ENCODE data around the gene DZIP3.
"Not testable (repeated sequence)": the region's sequence is repeated elsewhere in the genome, so short reads cannot be mapped to it uniquely, and the experiment has no call there.

Gene DZIP3

DNA sequence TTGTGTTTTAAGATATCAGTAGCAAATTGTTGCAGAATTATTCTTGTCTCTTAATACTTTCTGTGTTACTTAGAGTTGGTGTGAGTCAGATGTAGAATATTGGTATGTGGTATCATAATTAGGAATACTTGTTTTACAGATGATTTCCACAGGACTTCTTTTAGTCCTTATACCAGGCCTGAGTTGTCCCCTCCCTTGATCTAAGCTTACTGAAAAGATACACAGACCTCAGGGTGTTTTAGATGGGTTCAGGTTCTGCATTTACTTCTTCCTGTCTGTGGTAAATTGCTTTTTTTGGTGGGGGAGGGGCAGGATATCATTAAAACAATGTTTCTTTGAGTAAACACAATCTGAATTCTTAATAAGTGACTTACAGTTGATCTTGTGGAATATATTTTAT lies 14.2 kb downstream of the DZIP3 start:
- Mint-ChIP-seq H3K9me3 (no peaks in the 10 kb centered on the region), H3K4me1 (peaks cover 52% of the 10 kb centered on the region), H3K4me3 (peak overlapping the region; percentile 68), H3K27ac (ENCODE audit: low read depth) (peak overlapping the region; percentile 89), H3K36me3 (ENCODE audit: insufficient read depth) (peaks cover 6% of the 10 kb centered on the region), H3K27me3 (no peaks in the 10 kb centered on the region)
- peak; percentile 47 for ATAC-seq (replicated peaks; ENCODE audit: extremely low read depth, poor library complexity, severe bottlenecking)
- DNase-seq (ENCODE audit: low spot score in 2 of 2), result no peak

DNA sequence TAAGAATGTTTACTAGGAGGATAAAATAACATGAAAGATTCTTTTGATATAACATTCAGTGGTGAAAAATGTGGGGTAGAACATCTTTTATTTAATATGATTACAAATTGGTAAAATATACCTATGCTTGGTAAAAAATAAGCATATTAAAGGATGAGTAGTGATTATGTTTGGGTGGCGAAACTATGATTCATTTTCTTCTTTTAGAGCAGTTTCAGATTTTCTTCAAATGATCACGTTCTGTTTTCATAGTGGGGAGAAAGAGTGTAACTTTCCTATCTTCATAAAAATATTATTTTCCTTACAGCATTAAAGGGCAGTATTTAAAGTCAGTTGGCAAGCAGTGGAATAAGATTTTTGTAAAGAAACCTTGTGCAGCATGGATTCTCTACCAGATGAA lies 15.5 kb downstream of the DZIP3 start:
- no peak overlapping the region for H3K27ac Mint-ChIP-seq (ENCODE audit: low read depth)
- DNase-seq (ENCODE audit: low spot score in 2 of 2) (no peak), ATAC-seq (replicated peaks; ENCODE audit: extremely low read depth, poor library complexity, severe bottlenecking) (no peak)
- peaks cover 8% of the 10 kb centered on the region for H3K36me3 Mint-ChIP-seq (ENCODE audit: insufficient read depth)
- no peak overlapping the region for H3K4me3 Mint-ChIP-seq
- no peaks in the 10 kb centered on the region for H3K27me3 Mint-ChIP-seq
- H3K4me1 Mint-ChIP-seq, result peaks cover 56% of the 10 kb centered on the region
- H3K9me3 Mint-ChIP-seq, result no peaks in the 10 kb centered on the region

DNA sequence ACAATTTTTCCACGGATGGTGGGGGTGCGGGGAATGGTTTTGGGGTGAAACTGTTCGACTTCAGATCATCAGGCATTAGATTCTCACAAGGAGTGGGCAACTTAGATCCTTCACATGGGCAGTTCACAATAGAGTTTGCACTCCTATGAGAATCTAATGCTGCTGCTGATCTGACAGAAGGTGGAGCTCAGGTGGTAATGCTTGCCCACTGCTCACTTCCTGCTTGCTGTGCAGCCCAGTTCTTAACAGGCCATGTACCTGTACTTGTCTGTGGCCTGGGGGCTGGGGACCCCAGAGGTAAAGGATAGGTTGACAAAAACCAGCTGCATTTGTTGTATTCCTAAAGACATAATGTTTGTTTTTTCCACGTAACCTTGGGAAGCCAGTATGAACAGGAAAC lies 16.0 kb downstream of the DZIP3 start:
- Mint-ChIP-seq H3K27me3 (no peaks in the 10 kb centered on the region), H3K9me3 (no peaks in the 10 kb centered on the region), H3K36me3 (ENCODE audit: insufficient read depth) (peaks cover 8% of the 10 kb centered on the region), H3K4me3 (no peak overlapping the region), H3K4me1 (peaks cover 56% of the 10 kb centered on the region), H3K27ac (ENCODE audit: low read depth) (no peak overlapping the region)
- ATAC-seq (replicated peaks; ENCODE audit: extremely low read depth, poor library complexity, severe bottlenecking) (no peak), DNase-seq (ENCODE audit: low spot score in 2 of 2) (no peak)

DNA sequence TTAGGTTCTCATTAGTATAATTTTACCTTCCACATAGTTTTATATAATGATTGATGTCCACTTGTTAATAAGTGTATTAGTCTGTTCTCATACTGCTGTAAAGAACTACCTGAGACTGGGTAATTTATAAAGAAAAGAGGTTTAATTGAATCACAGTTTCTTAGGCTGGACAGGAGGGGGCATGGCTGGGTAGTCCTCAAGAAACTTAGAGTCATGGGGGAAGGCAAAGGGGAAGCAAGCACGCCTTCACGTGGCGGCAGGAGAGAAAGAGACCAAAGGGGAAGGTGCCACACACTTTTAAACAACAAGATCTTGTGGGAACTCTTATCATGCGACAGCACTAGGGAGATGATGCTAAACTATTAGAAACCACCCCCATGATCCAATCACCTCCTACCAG lies 19.2 kb downstream of the DZIP3 start:
- peaks cover 34% of the 10 kb centered on the region for H3K4me1 Mint-ChIP-seq
- DNase-seq (ENCODE audit: low spot score in 2 of 2), result no peak
- no peak overlapping the region for H3K27ac Mint-ChIP-seq (ENCODE audit: low read depth)
- peaks cover 4% of the 10 kb centered on the region for H3K36me3 Mint-ChIP-seq (ENCODE audit: insufficient read depth)
- no peaks in the 10 kb centered on the region for H3K9me3 Mint-ChIP-seq
- no peak overlapping the region for H3K4me3 Mint-ChIP-seq
- no peak for ATAC-seq (replicated peaks; ENCODE audit: extremely low read depth, poor library complexity, severe bottlenecking)
- no peaks in the 10 kb centered on the region for H3K27me3 Mint-ChIP-seq

DNA sequence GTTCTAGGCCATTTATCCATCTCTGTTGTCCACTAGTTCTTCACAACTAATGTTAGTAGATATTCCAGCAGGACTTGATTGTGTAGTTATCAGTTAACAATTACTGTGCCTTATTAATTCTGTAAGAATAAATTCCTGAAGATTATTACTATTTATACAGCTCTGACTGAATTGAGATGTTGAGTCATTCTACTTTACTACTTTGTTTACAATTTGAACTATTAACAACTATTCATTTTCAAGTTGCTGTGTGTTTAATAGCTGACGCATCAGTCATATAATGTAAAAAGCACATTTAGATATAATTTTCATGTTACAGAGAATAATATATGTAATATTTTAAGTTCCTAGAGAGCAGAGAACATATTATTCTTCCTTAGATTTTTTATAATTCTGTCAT lies 21.1 kb downstream of the DZIP3 start:
- DNase-seq (ENCODE audit: low spot score in 2 of 2) (no peak), ATAC-seq (replicated peaks; ENCODE audit: extremely low read depth, poor library complexity, severe bottlenecking) (no peak)
- H3K9me3 Mint-ChIP-seq, result no peaks in the 10 kb centered on the region
- no peaks in the 10 kb centered on the region for H3K27me3 Mint-ChIP-seq
- H3K27ac Mint-ChIP-seq (ENCODE audit: low read depth), result no peak overlapping the region
- H3K4me1 Mint-ChIP-seq, result peaks cover 15% of the 10 kb centered on the region
- H3K4me3 Mint-ChIP-seq, result no peak overlapping the region
- H3K36me3 Mint-ChIP-seq (ENCODE audit: insufficient read depth), result peaks cover 5% of the 10 kb centered on the region

DNA sequence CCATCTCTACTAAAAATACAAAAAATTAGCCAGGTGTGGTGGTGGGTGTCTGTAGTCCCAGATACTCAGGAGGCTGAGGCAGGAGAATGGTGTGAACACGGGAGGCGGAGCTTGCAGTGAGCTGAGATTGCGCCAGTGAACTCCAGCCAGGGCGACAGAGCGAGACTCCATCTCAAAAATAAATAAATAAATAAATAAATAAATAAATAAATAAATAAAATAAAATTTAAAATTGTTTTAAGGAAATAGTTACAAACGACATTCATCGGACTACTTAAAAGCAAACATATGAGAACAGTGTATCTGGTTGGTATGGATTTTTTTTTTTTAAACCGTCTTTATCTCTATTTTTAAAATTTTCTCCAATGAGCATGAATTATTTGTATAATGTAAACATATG lies 26.6 kb downstream of the DZIP3 start:
- H3K9me3 Mint-ChIP-seq; ATAC-seq (replicated peaks; ENCODE audit: extremely low read depth, poor library complexity, severe bottlenecking); H3K4me3 Mint-ChIP-seq; H3K27me3 Mint-ChIP-seq; H3K27ac Mint-ChIP-seq (ENCODE audit: low read depth); DNase-seq (ENCODE audit: low spot score in 2 of 2); H3K4me1 Mint-ChIP-seq: not testable (repeated sequence)
- H3K36me3 Mint-ChIP-seq (ENCODE audit: insufficient read depth), result peaks cover 12% of the 10 kb centered on the region

DNA sequence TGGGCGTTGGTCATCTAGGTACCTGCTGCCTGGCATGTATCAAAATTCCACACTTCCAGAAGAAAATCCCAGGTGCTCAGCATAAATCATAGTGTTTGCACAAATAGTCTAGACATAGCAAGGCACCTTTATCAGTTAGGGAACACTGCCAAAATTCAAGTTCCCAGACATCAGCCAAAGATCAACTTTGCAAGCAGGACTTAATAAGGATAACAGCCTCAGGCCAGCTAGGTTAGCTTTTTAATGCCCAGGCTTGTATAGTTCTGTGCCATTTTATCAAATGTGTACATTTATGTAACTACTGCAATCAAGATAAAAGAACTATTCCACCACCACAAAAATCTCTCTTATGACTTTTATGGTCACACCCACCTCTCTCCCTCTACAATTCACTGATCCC lies 30.7 kb downstream of the DZIP3 start:
- DNase-seq (ENCODE audit: low spot score in 2 of 2) (no peak), ATAC-seq (replicated peaks; ENCODE audit: extremely low read depth, poor library complexity, severe bottlenecking) (no peak)
- Mint-ChIP-seq H3K36me3 (ENCODE audit: insufficient read depth) (peaks cover 17% of the 10 kb centered on the region), H3K27ac (ENCODE audit: low read depth) (no peak overlapping the region), H3K9me3 (no peaks in the 10 kb centered on the region), H3K27me3 (no peaks in the 10 kb centered on the region), H3K4me1 (no peaks in the 10 kb centered on the region), H3K4me3 (no peak overlapping the region)

DNA sequence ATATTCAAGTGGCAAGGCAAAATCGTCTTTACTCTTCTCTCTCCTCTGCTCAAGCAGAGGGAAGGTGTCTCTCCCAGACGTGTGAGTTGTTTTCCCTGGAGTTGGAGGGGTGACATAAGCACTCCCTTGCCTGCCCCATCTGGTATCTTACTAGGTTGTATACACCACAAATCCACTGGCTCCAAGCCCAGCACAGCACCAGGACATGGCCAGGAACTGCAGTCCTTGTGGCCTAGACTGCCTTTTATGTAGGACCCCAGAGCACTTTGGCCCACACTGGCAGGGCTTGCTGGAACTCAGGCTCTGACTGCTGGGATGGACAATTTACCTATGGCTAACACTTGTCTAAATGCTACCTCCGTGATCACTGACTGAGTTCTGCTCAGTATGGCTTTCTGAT lies 34.0 kb downstream of the DZIP3 start:
- no peaks in the 10 kb centered on the region for H3K4me1 Mint-ChIP-seq
- H3K4me3 Mint-ChIP-seq, result no peak overlapping the region
- H3K27me3 Mint-ChIP-seq, result no peaks in the 10 kb centered on the region
- no peak for ATAC-seq (replicated peaks; ENCODE audit: extremely low read depth, poor library complexity, severe bottlenecking)
- peaks cover 10% of the 10 kb centered on the region for H3K36me3 Mint-ChIP-seq (ENCODE audit: insufficient read depth)
- DNase-seq (ENCODE audit: low spot score in 2 of 2), result no peak
- H3K27ac Mint-ChIP-seq (ENCODE audit: low read depth), result no peak overlapping the region
- no peaks in the 10 kb centered on the region for H3K9me3 Mint-ChIP-seq

DNA sequence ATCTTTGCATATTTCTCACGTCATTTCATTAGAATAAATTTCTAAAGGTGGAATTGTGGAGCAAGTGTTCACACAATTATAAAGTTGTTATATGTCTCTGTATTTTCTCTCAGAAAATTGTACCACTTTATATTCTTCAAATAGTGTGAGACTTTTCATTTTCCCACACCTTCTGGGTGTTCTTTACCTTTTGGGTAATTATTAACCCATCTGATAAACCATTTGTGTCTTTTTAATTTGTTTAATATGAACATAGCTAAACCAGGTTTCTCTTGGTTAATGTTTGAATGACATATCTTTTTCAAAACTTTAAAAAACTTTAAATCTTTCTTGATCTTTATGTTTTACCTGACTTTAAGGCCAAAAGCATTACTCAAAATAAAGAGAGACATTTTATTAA lies 40.5 kb downstream of the DZIP3 start:
- no peak overlapping the region for H3K27ac Mint-ChIP-seq (ENCODE audit: low read depth)
- H3K36me3 Mint-ChIP-seq (ENCODE audit: insufficient read depth), result peaks cover 7% of the 10 kb centered on the region
- no peaks in the 10 kb centered on the region for H3K27me3 Mint-ChIP-seq
- DNase-seq (ENCODE audit: low spot score in 2 of 2) (no peak), ATAC-seq (replicated peaks; ENCODE audit: extremely low read depth, poor library complexity, severe bottlenecking) (no peak)
- H3K4me3 Mint-ChIP-seq, result no peak overlapping the region
- H3K4me1 Mint-ChIP-seq, result no peaks in the 10 kb centered on the region
- H3K9me3 Mint-ChIP-seq, result no peaks in the 10 kb centered on the region

DNA sequence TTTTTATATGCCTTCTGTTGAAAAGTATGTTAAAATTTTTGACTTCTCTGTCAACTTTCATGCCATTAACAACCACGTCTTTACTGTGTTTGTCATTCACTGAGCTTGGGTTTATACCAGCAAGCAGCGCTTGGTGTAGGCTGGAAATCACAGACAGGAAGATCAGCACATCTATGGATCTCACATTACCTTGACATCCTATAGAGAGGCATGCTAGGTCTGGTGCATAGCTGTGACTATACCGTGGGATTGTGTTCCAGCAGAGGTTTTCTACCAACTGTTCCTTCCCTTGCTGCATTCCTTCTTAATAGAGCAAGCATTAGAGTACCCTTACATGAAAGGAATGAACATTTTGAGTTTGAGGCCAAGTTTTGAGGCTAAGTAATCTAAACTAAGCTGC lies 53.0 kb downstream of the DZIP3 start:
- Mint-ChIP-seq H3K4me3 (no peak overlapping the region), H3K36me3 (ENCODE audit: insufficient read depth) (peaks cover 9% of the 10 kb centered on the region)

DNA sequence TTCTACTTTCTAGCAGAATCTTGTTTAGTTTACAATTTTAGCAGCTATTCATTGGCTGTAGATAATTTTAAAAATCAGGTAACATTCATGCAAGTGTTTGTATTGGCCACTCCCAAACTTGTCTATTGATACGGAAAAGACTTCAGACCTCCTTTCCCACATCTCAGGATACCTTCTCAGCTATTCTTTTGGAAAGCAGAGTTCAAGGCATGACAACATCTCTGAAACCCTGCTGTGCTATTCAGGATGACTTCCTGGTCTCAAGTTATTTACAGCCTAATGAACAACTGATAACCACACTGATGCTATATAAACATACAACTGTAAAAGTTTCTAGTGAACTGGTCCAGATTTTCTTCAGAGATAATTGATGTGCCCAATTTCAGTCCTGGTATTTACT lies 55.8 kb downstream of the DZIP3 start:
- H3K4me1 Mint-ChIP-seq, result no peaks in the 10 kb centered on the region
- H3K9me3 Mint-ChIP-seq, result no peaks in the 10 kb centered on the region
- no peak for ATAC-seq (replicated peaks; ENCODE audit: extremely low read depth, poor library complexity, severe bottlenecking)
- no peak overlapping the region for H3K27ac Mint-ChIP-seq (ENCODE audit: low read depth)
- no peaks in the 10 kb centered on the region for H3K27me3 Mint-ChIP-seq
- H3K4me3 Mint-ChIP-seq, result no peak overlapping the region
- H3K36me3 Mint-ChIP-seq (ENCODE audit: insufficient read depth), result peaks cover 13% of the 10 kb centered on the region
- DNase-seq (ENCODE audit: low spot score in 2 of 2), result no peak

More for the DNA sequence above, 53.0 kb downstream of the DZIP3 start:
- ATAC-seq (replicated peaks; ENCODE audit: extremely low read depth, poor library complexity, severe bottlenecking) (no peak), DNase-seq (ENCODE audit: low spot score in 2 of 2) (no peak)
- H3K27me3 Mint-ChIP-seq, result no peaks in the 10 kb centered on the region
- H3K27ac Mint-ChIP-seq (ENCODE audit: low read depth), result no peak overlapping the region
- H3K9me3 Mint-ChIP-seq, result no peaks in the 10 kb centered on the region
- no peaks in the 10 kb centered on the region for H3K4me1 Mint-ChIP-seq

DNA sequence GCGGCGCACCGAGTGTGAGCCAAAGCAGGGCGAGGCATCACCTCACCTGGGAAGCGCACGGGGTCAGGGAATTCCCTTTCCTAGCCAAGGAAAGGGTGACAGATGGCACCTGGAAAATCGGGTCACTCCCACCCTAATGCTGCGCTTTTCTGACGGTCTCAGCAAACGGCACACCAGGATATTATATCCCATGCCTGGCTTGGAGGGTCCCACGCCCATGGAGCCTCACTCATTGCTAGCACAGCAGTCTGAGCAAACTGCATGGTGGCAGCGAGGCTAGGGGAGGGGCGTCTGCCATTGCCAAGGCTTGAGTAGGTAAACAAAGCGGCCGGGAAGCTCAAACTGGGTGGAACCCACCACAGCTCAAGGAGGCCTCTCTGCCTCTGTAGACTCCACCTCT lies 66.1 kb downstream of the DZIP3 start:
- not testable (repeated sequence) for H3K9me3 Mint-ChIP-seq; H3K4me1 Mint-ChIP-seq; ATAC-seq (replicated peaks; ENCODE audit: extremely low read depth, poor library complexity, severe bottlenecking); H3K36me3 Mint-ChIP-seq (ENCODE audit: insufficient read depth); H3K27ac Mint-ChIP-seq (ENCODE audit: low read depth); DNase-seq (ENCODE audit: low spot score in 2 of 2); H3K4me3 Mint-ChIP-seq; H3K27me3 Mint-ChIP-seq

DNA sequence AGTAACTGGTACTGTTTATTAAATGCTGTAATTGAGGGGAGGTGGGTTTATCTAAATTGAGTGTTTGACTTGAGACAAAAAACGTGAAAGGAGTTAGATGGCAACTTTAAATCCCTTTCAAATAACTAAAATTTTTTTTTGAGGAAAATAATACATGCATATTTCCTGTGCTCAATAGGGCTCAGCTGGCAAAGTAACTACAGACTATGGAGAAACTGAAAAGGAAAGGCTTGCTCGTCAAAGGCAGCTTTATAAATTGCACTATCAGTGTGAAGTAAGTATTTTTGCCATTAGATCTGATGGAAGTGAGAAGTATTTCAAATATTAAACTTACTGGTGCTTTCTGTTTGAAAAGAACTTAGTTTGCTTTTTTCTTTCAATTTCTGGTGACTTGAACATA lies 72.2 kb downstream of the DZIP3 start:
- peaks cover 8% of the 10 kb centered on the region for H3K36me3 Mint-ChIP-seq (ENCODE audit: insufficient read depth)
- no peaks in the 10 kb centered on the region for H3K9me3 Mint-ChIP-seq
- H3K27me3 Mint-ChIP-seq, result no peaks in the 10 kb centered on the region
- peak; percentile 40 for ATAC-seq (replicated peaks; ENCODE audit: extremely low read depth, poor library complexity, severe bottlenecking)
- no peak overlapping the region for H3K27ac Mint-ChIP-seq (ENCODE audit: low read depth)
- peaks cover 7% of the 10 kb centered on the region for H3K4me1 Mint-ChIP-seq
- H3K4me3 Mint-ChIP-seq, result no peak overlapping the region
- no peak for DNase-seq (ENCODE audit: low spot score in 2 of 2)

DNA sequence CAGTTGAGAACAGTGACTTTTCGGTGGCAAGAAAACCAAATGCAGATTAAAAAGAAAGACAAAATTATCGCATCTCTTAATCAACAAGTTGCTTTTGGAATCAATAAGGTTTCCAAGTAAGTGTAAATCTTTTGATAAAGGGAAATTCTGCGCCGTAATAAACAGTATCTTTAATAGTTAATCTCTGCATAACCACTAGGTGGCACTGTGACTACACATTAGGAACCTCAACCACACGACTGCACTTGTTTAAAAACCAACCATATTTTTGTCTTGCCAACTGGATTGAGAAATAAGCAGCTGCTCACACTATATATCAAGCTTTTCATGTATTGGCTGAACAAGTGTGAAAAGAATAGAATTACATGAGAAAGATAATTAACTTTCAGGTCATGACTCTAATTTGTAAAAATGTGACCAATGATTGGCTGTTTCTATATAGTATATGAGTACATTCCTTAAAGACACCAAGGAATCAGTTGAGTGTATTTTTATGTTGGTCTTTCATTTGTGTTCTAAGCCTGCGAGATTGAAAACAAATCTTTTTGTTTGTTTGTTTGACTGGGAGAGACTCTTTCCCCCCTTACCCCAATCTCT lies 72.7 kb downstream of the DZIP3 start:
- Mint-ChIP-seq H3K36me3 (ENCODE audit: insufficient read depth) (peaks cover 9% of the 10 kb centered on the region), H3K4me3 (no peak overlapping the region), H3K27ac (ENCODE audit: low read depth) (no peak overlapping the region), H3K9me3 (no peaks in the 10 kb centered on the region), H3K27me3 (no peaks in the 10 kb centered on the region), H3K4me1 (peaks cover 11% of the 10 kb centered on the region)
- ATAC-seq (replicated peaks; ENCODE audit: extremely low read depth, poor library complexity, severe bottlenecking) (peak; percentile 86), DNase-seq (ENCODE audit: low spot score in 2 of 2) (peak in 1 of 2 donors; percentile 36)

Measured in central memory CD8-positive, alpha-beta T cell (primary cell).